B cell (primary cell): Measurements from ENCODE around the gene APCS. TPM values are rescaled to one million over a fixed set of nuclear protein-coding genes. Genes with fewer than 3 reads are reported as not detected.

Experiments
- ATAC-seq: fragments of 200-7000 bp; cut with Tn5 transposase; one replicate; pipeline ENCODE4 v1.10.0; 2021; ENCODE audit warnings: low read depth, mild to moderate bottlenecking, moderate number of reproducible peaks, moderate library complexity
- CTCF ChIA-PET: fragments of 350-600 bp; sonication (Branson Sonifier 250); formaldehyde crosslinking; loops from one replicate; lab custom pipeline; 2021; ENCODE audit warnings: antibody characterized with exemption, inconsistent platforms; lab: Charles Lee
- POLR2A ChIA-PET: fragments of 350-600 bp; sonication (Branson Sonifier 250); formaldehyde crosslinking; loops from one replicate; lab custom pipeline; 2021; ENCODE audit warnings: antibody characterized with exemption; lab: Charles Lee
- DNase-seq: peaks from one replicate; pipeline ENCODE4 v3.0.0; 2013
- H2AFZ ChIP-seq: 2 replicates; pipeline ENCODE4 v1.6.1; 2012; ENCODE audit warnings: mild to moderate bottlenecking, low read depth, low read length; ENCODE audit not compliant: insufficient read depth, poor library complexity, severe bottlenecking
- H3K27ac ChIP-seq, 2 donors: 1 replicate in 1 of 2; 2 replicates in 1 of 2; pipeline ENCODE4 v1.5.1; 2012 to 2013; ENCODE audit warnings: low read length in 2 of 2, mild to moderate bottlenecking in 2 of 2, moderate library complexity in 1 of 2
- H3K27me3 ChIP-seq, 4 experiments: fragments of 200-600 bp in 1 of 4; sonication (generic) in 1 of 4; replicated peaks in 1 of 4; 1 replicate in 2 of 4; 2 replicates in 2 of 4; pipeline versions ENCODE4 v1.6.1 to v1.7.0; 2013 to 2016; ENCODE audit warnings: low read length in 3 of 4, mild to moderate bottlenecking in 2 of 4, mixed read lengths in 1 of 4, moderate library complexity in 1 of 4; ENCODE audit not compliant: insufficient read depth in 4 of 4, control insufficient read depth in 3 of 4; ENCODE audit errors: control extremely low read depth in 1 of 4
- H3K36me3 ChIP-seq, 2 experiments: replicated peaks in 1 of 2; 1 replicate in 1 of 2; 2 replicates in 1 of 2; pipeline versions ENCODE4 v1.6.1 to v1.7.1; 2013; ENCODE audit warnings: low read length in 1 of 2; ENCODE audit not compliant: insufficient read depth in 2 of 2, control insufficient read depth in 1 of 2; ENCODE audit errors: control extremely low read depth in 1 of 2, extremely low read depth in 1 of 2
- H3K4me1 ChIP-seq, 2 donors: fragments of 200-600 bp in 1 of 2; sonication (generic) in 1 of 2; 1 replicate in 1 of 2; 2 replicates in 1 of 2; pipeline versions ENCODE4 v1.5.1 to v1.6.1; 2013 to 2017; ENCODE audit warnings: low read length in 2 of 2; ENCODE audit not compliant: control insufficient read depth in 2 of 2, insufficient read depth in 2 of 2
- H3K4me2 ChIP-seq: replicated peaks from 2 replicates; pipeline ENCODE3; 2012; ENCODE audit warnings: mild to moderate bottlenecking, low read depth, low read length; ENCODE audit not compliant: poor library complexity, severe bottlenecking
- H3K4me3 ChIP-seq, 5 experiments: fragments of 200-600 bp in 1 of 5; sonication (generic) in 1 of 5; 1 replicate in 3 of 5; 2 replicates in 2 of 5; pipeline versions ENCODE4 v1.5.1 to v1.7.0; 2011 to 2016; ENCODE audit warnings: low read length in 4 of 5, mild to moderate bottlenecking in 4 of 5, low read depth in 2 of 5, control low read depth in 1 of 5, moderate library complexity in 1 of 5; ENCODE audit not compliant: insufficient read depth in 1 of 5; ENCODE audit errors: control extremely low read depth in 1 of 5, extremely low read depth in 1 of 5
- H3K79me2 ChIP-seq: fragments of 200-600 bp; sonication (generic); one replicate; pipeline ENCODE4 v1.6.0; 2016; ENCODE audit warnings: low read length; ENCODE audit not compliant: control insufficient read depth, insufficient read depth
- H3K9ac ChIP-seq: fragments of 200-600 bp; sonication (generic); 2 replicates; pipeline ENCODE4 v1.6.1; 2017; ENCODE audit warnings: mild to moderate bottlenecking, low read length, moderate library complexity
- H3K9me3 ChIP-seq, 3 donors: one replicate each; pipeline versions ENCODE4 v1.6.1 to v1.7.1; 2013; ENCODE audit warnings: low read length in 2 of 3; ENCODE audit not compliant: control insufficient read depth in 2 of 3, insufficient read depth in 1 of 3; ENCODE audit errors: control extremely low read depth in 1 of 3
- H4K20me1 ChIP-seq: 2 replicates; pipeline ENCODE4 v1.6.0; 2012; ENCODE audit warnings: mild to moderate bottlenecking, low read length; ENCODE audit not compliant: insufficient read depth, control insufficient read depth, poor library complexity, severe bottlenecking
- H3K27ac Mint-ChIP-seq: one replicate; pipeline ENCODE4 v1.8.0; 2021; ENCODE audit warnings: mixed read lengths
- H3K27me3 Mint-ChIP-seq: one replicate; pipeline ENCODE4 v1.8.0; 2021; ENCODE audit warnings: mixed read lengths
- H3K4me1 Mint-ChIP-seq: one replicate; pipeline ENCODE4 v1.8.0; 2021; ENCODE audit warnings: mixed read lengths
- H3K4me3 Mint-ChIP-seq: one replicate; pipeline ENCODE4 v1.8.0; 2021; ENCODE audit warnings: mixed read lengths
- H3K9me3 Mint-ChIP-seq: one replicate; pipeline ENCODE4 v1.8.0; 2022; ENCODE audit warnings: mixed read lengths; ENCODE audit not compliant: insufficient read depth
- EZH2 ChIP-seq: IDR thresholded peaks from 2 replicates; pipeline ENCODE4 v1.6.1; 2012; ENCODE audit warnings: borderline replicate concordance, low read depth, mild to moderate bottlenecking, moderate library complexity, low read length; ENCODE audit not compliant: insufficient read depth, poor library complexity, severe bottlenecking
- WGBS: methylation state at CpG from one replicate; pipeline ENCODE4 v1.1.5; 2013; ENCODE audit warnings: missing lambda C conversion rate; ENCODE audit not compliant: insufficient coverage; 5-methylcytosine and 5-hydroxymethylcytosine counted together
- intact Hi-C: fragments of 100-400 bp; cut with micrococcal nuclease; formaldehyde crosslinking; loops from one replicate; pipeline ENCODE4 v1.10.0; 2022
- polyA plus RNA-seq: library from polyadenylated mRNA; depleted of rRNA; stranded (reverse); fragments of >200 nt; gene quantifications from 2 replicates; pipeline ENCODE4 v1.2.3, GENCODE V29; 2012
- total RNA-seq, 2 donors: library from RNA; stranded (reverse); fragments of 120-200 nt in 1 of 2; gene quantifications; 1 replicate in 1 of 2; 2 replicates in 1 of 2; pipeline versions ENCODE4 v1.2.3 to v1.2.4, GENCODE V29; 2013 to 2022
- TF ChIP-seq, protein P1 (sequence below): fragments of 200-600 bp; IDR thresholded peaks from one replicate; pipeline ENCODE4 v1.8.0; 2022; ENCODE audit warnings: antibody characterized with exemption, mild to moderate bottlenecking

The APCS gene
- total and polyA plus RNA-seq, 2 donors (not counting 1 experiment from before 2014, with no cell fraction given), result not detected

DNA sequence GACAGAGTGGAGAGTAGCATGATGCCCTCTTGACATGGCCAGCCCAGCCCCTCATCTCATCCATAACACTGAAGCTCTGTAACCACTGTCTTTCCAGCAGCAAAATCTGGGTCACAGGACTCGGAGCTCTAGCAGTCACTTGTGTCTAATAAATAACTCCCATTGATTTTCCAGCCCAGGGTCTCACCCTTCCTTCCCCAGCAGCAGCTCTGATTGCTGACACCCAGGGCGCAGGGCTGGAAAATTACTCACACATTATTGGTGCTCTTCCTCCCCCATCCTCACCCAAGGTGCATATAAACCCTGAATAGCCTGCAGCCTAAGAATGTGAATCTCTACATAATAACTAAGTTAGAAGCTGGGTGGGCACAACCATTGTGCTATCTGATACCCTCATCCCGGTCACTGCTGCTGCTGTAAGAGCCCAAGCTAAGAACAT lies 30.7 kb upstream of the APCS start:
- WGBS, result 62% methylated on average over 2 of the region's 3 CpGs
- Histone ChIP-seq H3K79me2 (no peaks in the 10 kb centered on the region), H3K27ac (no peak overlapping the region), H4K20me1 (no peaks in the 10 kb centered on the region), H3K36me3 (no peaks in the 10 kb centered on the region), H3K4me2 (no peak overlapping the region), H3K4me3 (no peak overlapping the region), H3K27me3 (no peaks in the 10 kb centered on the region), H2AFZ (no peak overlapping the region), H3K9me3 (no peaks in the 10 kb centered on the region), H3K4me1 (no peaks in the 10 kb centered on the region), H3K9ac (no peak overlapping the region)
- Mint-ChIP-seq H3K4me3 (no peak overlapping the region), H3K9me3 (no peaks in the 10 kb centered on the region), H3K27me3 (peaks cover 18% of the 10 kb centered on the region), H3K27ac (no peak overlapping the region), H3K4me1 (no peaks in the 10 kb centered on the region)
- CTCF ChIA-PET, result no interaction called here
- DNase-seq, result no peak
- no peak for ATAC-seq
- TF ChIP-seq, protein P1, sequence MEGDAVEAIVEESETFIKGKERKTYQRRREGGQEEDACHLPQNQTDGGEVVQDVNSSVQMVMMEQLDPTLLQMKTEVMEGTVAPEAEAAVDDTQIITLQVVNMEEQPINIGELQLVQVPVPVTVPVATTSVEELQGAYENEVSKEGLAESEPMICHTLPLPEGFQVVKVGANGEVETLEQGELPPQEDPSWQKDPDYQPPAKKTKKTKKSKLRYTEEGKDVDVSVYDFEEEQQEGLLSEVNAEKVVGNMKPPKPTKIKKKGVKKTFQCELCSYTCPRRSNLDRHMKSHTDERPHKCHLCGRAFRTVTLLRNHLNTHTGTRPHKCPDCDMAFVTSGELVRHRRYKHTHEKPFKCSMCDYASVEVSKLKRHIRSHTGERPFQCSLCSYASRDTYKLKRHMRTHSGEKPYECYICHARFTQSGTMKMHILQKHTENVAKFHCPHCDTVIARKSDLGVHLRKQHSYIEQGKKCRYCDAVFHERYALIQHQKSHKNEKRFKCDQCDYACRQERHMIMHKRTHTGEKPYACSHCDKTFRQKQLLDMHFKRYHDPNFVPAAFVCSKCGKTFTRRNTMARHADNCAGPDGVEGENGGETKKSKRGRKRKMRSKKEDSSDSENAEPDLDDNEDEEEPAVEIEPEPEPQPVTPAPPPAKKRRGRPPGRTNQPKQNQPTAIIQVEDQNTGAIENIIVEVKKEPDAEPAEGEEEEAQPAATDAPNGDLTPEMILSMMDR, result no peak
- TF ChIP-seq EZH2, result no peak
- POLR2A ChIA-PET, result no interaction called here
- intact Hi-C loops, result no loop called here

DNA sequence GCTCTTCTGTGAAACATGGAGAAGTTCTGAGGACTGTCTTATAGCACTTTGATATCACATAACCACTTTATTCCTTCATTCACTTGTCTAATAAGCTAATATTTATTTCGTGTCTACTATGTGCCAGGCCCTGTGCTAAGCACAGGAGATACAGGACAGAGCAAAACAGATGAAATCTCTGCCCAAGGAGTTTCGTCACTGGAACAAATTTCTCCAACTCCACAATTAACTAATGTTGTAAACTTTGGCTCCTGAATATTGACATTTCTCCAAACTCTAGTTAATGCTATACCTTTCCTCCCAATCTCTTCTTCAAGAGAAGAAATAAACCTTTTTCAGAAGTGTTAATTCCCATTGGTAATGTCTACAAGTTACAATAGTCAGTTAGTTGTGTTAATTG lies 27.0 kb upstream of the APCS start:
- H3K9me3 Mint-ChIP-seq, result peaks cover 3% of the 10 kb centered on the region
- no peak for ATAC-seq
- WGBS, result 86% methylated on average over 2 of the region's 2 CpGs
- ChIA-PET CTCF (no interaction called here), POLR2A (no interaction called here)
- Histone ChIP-seq H4K20me1 (no peaks in the 10 kb centered on the region), H3K4me1 (no peaks in the 10 kb centered on the region), H3K4me2 (no peak overlapping the region), H3K79me2 (no peaks in the 10 kb centered on the region), H3K27me3 (no peaks in the 10 kb centered on the region), H3K36me3 (no peaks in the 10 kb centered on the region), H3K9me3 (peaks cover 0 to 1% (median 0%) of the 10 kb centered on the region in 3 donors), H3K4me3 (no peak overlapping the region), H2AFZ (no peak overlapping the region), H3K9ac (no peak overlapping the region), H3K27ac (no peak overlapping the region)
- DNase-seq, result no peak
- peaks cover 22% of the 10 kb centered on the region for H3K27me3 Mint-ChIP-seq
- no peak overlapping the region for H3K4me3 Mint-ChIP-seq
- H3K4me1 Mint-ChIP-seq, result no peaks in the 10 kb centered on the region
- no peak for TF ChIP-seq EZH2
- TF ChIP-seq, protein P1, result no peak
- intact Hi-C loops, result no loop called here
- H3K27ac Mint-ChIP-seq, result no peak overlapping the region
